Cardiac muscle cell (in vitro differentiated cells and primary cell): ENCODE data around the gene ATP1B4. TPM values are rescaled to one million over a fixed set of nuclear protein-coding genes. Genes with fewer than 3 reads are reported as not detected.

Experiments used
- DNase-seq, 2 donors: peaks; one replicate each; pipeline versions ENCODE4 v3.0.0 to v3.0.0-alpha.2; 2010 to 2017; ENCODE audit warnings: low read depth in 1 of 2, low spot score in 1 of 2
- H3K27ac ChIP-seq: fragments of 200-600 bp; sonication (generic); 2 replicates; pipeline ENCODE4 v1.5.1; 2016
- H3K27me3 ChIP-seq: fragments of 200-600 bp; sonication (generic); 2 replicates; pipeline ENCODE4 v1.6.0; 2016; ENCODE audit warnings: control low read depth
- H3K36me3 ChIP-seq: fragments of 200-600 bp; sonication (generic); 2 replicates; pipeline ENCODE4 v1.5.1; 2016; ENCODE audit warnings: control low read depth
- H3K4me1 ChIP-seq: fragments of 200-600 bp; sonication (generic); 2 replicates; pipeline ENCODE4 v1.8.1; 2017; ENCODE audit warnings: low read depth, mild to moderate bottlenecking, mixed run types
- H3K4me3 ChIP-seq: fragments of 200-600 bp; sonication (generic); 2 replicates; pipeline ENCODE4 v1.5.1; 2016; ENCODE audit warnings: mild to moderate bottlenecking
- H3K9me3 ChIP-seq: fragments of 200-600 bp; sonication (generic); 2 replicates; pipeline ENCODE4 v1.5.1; 2017; ENCODE audit warnings: low read depth, mild to moderate bottlenecking, control low read depth
- CTCF ChIP-seq: IDR thresholded peaks from 2 replicates; pipeline ENCODE4 v1.5.1; 2012; ENCODE audit warnings: low read depth, mild to moderate bottlenecking, low read length
- polyA plus RNA-seq: library from polyadenylated mRNA; unstranded; fragments of >200 nt; fragmentation: Nextera tagmentation; extraction: Ambion mirVana; gene quantifications from 2 replicates; pipeline ENCODE4 v1.2.1, GENCODE V29; 2016
- total RNA-seq: library from RNA; depleted of rRNA; stranded (reverse); fragments of >200 nt; gene quantifications from 2 replicates; pipeline ENCODE4 v1.2.3, GENCODE V29; 2016

Gene ATP1B4
- total and polyA plus RNA-seq, 2 experiments from 2014 or later: 0.34 to 0.45 TPM

DNA sequence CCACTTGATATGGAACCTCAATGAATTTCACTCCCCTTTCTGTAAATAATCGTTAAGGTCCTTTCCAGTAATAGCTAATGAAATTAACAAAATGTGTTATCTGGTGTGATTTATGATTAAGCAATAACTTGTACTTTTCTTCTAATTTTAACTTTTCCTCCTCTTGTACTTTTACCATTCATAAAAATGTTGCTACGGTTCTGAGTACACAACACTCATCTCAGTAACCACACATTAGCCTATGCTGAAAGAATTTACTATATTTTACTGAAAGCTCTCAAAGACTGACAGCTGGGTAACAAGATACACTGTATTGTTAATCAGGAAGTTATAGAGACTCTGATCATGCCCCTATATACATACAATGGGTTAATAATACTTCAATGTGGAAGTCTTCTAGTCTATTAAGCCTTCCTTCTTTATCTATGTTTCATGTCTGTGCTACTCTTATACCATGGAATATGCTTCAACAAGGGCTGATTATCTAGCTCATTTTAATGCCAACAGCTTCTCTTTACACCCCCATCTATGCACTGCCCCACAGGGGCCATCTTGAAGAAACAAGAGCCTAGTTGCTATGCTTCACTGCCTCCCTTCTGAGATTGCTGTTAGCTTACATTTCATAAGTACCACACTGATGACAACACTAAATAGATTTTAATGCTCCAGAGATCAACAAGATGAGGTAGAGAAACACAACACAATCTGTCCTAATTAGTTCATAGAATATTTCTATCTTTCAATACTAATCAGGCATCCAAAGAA is 68.1 kb downstream of the ATP1B4 start:
- DNase-seq: no peak
- Histone ChIP-seq H3K4me3 (no peak overlapping the region), H3K27me3 (no peaks in the 10 kb centered on the region), H3K4me1 (no peaks in the 10 kb centered on the region), H3K9me3 (no peaks in the 10 kb centered on the region), H3K27ac (no peak overlapping the region), H3K36me3 (no peaks in the 10 kb centered on the region)
- no peak for TF ChIP-seq CTCF

Other genes with a start within 250 kb of the ATP1B4 start
- 0.42 and 2.8 TPM in 2 replicates for gene RHOXF1, start 246.2 kb upstream of the ATP1B4 start, total RNA-seq
- gene RHOXF1, start 246.2 kb upstream of the ATP1B4 start, polyA plus RNA-seq: 1.7 and 2.0 TPM in 2 replicates
- gene RHOXF2, start 203.5 kb upstream of the ATP1B4 start, total RNA-seq: not detected in 2 replicates
- gene RHOXF2, start 203.5 kb upstream of the ATP1B4 start, polyA plus RNA-seq: 0.39 and 0.41 TPM in 2 replicates
- 8.9 and 11.4 TPM in 2 replicates for gene ZBTB33, start 111.3 kb upstream of the ATP1B4 start, total RNA-seq
- 5.7 and 10.2 TPM in 2 replicates for gene ZBTB33, start 111.3 kb upstream of the ATP1B4 start, polyA plus RNA-seq
- gene TMEM255A, start 50.6 kb upstream of the ATP1B4 start, total RNA-seq: 2.3 and 3.1 TPM in 2 replicates
- gene TMEM255A, start 50.6 kb upstream of the ATP1B4 start, polyA plus RNA-seq: 5.2 and 9.0 TPM in 2 replicates
- 31.1 and 41.7 TPM in 2 replicates for gene LAMP2, start 107.2 kb downstream of the ATP1B4 start, total RNA-seq
- gene LAMP2, start 107.2 kb downstream of the ATP1B4 start, polyA plus RNA-seq: 72.0 and 95.1 TPM in 2 replicates
- 24.3 and 32.2 TPM in 2 replicates for gene CUL4B, start 198.9 kb downstream of the ATP1B4 start, total RNA-seq
- 22.9 and 25.2 TPM in 2 replicates for gene CUL4B, start 198.9 kb downstream of the ATP1B4 start, polyA plus RNA-seq
- gene MCTS1, start 242.0 kb downstream of the ATP1B4 start, total RNA-seq: 13.9 and 18.3 TPM in 2 replicates
- 75.6 and 82.9 TPM in 2 replicates for gene MCTS1, start 242.0 kb downstream of the ATP1B4 start, polyA plus RNA-seq